Measurements from ENCODE around the gene TMEM120B.

GRCh38 chr12:121740847-121741246 lies 28.3 kb downstream of the TMEM120B start:
- TF ChIP-seq, protein P1, sequence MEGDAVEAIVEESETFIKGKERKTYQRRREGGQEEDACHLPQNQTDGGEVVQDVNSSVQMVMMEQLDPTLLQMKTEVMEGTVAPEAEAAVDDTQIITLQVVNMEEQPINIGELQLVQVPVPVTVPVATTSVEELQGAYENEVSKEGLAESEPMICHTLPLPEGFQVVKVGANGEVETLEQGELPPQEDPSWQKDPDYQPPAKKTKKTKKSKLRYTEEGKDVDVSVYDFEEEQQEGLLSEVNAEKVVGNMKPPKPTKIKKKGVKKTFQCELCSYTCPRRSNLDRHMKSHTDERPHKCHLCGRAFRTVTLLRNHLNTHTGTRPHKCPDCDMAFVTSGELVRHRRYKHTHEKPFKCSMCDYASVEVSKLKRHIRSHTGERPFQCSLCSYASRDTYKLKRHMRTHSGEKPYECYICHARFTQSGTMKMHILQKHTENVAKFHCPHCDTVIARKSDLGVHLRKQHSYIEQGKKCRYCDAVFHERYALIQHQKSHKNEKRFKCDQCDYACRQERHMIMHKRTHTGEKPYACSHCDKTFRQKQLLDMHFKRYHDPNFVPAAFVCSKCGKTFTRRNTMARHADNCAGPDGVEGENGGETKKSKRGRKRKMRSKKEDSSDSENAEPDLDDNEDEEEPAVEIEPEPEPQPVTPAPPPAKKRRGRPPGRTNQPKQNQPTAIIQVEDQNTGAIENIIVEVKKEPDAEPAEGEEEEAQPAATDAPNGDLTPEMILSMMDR (conservative IDR thresholded peaks at IDR 0.05), result no peak
- TF ChIP-seq ZFX (IDR thresholded peaks at IDR 0.05), result no peak
